NB4 (cell line): ENCODE measurements around the gene CCDC124.

Experiments used
- MYC ChIP-seq: IDR thresholded peaks from 2 replicates; pipeline ENCODE4 v1.6.1; 2011; ENCODE audit warnings: low read depth, low read length
- POLR2A ChIP-seq: IDR thresholded peaks from 2 replicates; pipeline ENCODE4 v1.6.1; 2011; ENCODE audit warnings: mild to moderate bottlenecking; ENCODE audit not compliant: insufficient read length; ENCODE audit errors: extremely low read depth
- TF ChIP-seq, protein P1 (sequence below): IDR thresholded peaks from one replicate; pipeline ENCODE4 v1.5.1; 2012; ENCODE audit warnings: low read depth, low read length
- TF ChIP-seq, protein P2 (sequence below): IDR thresholded peaks from 2 replicates; pipeline ENCODE4 v1.6.1; 2011; ENCODE audit warnings: low read depth, low read length

DNA sequence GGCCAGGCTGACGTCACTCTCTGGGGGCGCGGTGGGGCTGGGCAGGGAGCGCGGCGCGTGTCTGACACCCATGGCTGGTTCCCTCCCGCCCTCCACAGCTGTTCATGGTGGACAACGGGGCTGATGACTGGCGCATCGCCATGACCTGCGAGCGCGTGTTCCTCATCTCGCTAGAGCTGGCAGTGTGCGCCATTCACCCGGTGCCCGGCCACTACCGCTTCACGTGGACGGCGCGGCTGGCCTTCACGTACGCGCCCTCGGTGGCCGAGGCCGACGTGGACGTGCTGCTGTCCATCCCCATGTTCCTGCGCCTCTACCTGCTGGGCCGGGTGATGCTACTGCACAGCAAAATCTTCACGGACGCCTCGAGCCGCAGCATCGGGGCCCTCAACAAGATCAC is 48.8 kb downstream of the CCDC124 start:
- TF ChIP-seq, protein P1, sequence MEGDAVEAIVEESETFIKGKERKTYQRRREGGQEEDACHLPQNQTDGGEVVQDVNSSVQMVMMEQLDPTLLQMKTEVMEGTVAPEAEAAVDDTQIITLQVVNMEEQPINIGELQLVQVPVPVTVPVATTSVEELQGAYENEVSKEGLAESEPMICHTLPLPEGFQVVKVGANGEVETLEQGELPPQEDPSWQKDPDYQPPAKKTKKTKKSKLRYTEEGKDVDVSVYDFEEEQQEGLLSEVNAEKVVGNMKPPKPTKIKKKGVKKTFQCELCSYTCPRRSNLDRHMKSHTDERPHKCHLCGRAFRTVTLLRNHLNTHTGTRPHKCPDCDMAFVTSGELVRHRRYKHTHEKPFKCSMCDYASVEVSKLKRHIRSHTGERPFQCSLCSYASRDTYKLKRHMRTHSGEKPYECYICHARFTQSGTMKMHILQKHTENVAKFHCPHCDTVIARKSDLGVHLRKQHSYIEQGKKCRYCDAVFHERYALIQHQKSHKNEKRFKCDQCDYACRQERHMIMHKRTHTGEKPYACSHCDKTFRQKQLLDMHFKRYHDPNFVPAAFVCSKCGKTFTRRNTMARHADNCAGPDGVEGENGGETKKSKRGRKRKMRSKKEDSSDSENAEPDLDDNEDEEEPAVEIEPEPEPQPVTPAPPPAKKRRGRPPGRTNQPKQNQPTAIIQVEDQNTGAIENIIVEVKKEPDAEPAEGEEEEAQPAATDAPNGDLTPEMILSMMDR = no peak
- no peak for TF ChIP-seq POLR2A
- no peak for TF ChIP-seq MYC
- TF ChIP-seq, protein P2, sequence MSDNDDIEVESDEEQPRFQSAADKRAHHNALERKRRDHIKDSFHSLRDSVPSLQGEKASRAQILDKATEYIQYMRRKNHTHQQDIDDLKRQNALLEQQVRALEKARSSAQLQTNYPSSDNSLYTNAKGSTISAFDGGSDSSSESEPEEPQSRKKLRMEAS = no peak
